K562 (cell line): ENCODE measurements around the gene DNASE1L1. TPM values are rescaled to one million over a fixed set of nuclear protein-coding genes. Genes with fewer than 3 reads are reported as not detected.
A peak's percentile ranks its signal among the peaks of the same experiment; 100 is the strongest.

Experiments used
- CCAR2 ChIP-seq: fragments of 200-400 bp; formaldehyde crosslinking; IDR thresholded peaks from 2 replicates; pipeline ENCODE4 v1.6.1; 2017; ENCODE audit warnings: mild to moderate bottlenecking, low read depth, low read length
- DPF2 ChIP-seq: fragments of 450-650 bp; IDR thresholded peaks from 2 replicates; pipeline ENCODE4 v1.6.1; 2016
- E2F3 ChIP-seq: fragments of 250-450 bp; sonication (Bioruptor Pico); IDR thresholded peaks from 2 replicates; pipeline ENCODE4 v1.4.0; 2020; ENCODE audit warnings: mild to moderate bottlenecking
- IRF9 ChIP-seq: fragments of 450-650 bp; IDR thresholded peaks from 2 replicates; pipeline ENCODE4 v1.6.1; 2016; ENCODE audit warnings: missing biosample characterization, missing genetic modification characterization
- KDM2B ChIP-seq: fragments of 250-450 bp; sonication (Bioruptor Pico); IDR thresholded peaks from 2 replicates; pipeline ENCODE4 v1.8.0; 2021; ENCODE audit warnings: mild to moderate bottlenecking, moderate library complexity
- POLR2B ChIP-seq: fragments of 450-650 bp; IDR thresholded peaks from 2 replicates; pipeline ENCODE4 v1.6.1; 2018; ENCODE audit warnings: low read depth; ENCODE audit not compliant: partially characterized antibody
- PREB ChIP-seq: sonication (generic); formaldehyde crosslinking; IDR thresholded peaks from 2 replicates; pipeline ENCODE4 v1.8.1; 2023; ENCODE audit warnings: mild to moderate bottlenecking, missing genetic modification reagents
- PURB ChIP-seq: sonication (generic); formaldehyde crosslinking; IDR thresholded peaks from 2 replicates; pipeline ENCODE4 v1.9.0; 2021; ENCODE audit warnings: low read depth, mild to moderate bottlenecking, missing genetic modification reagents
- RBM14 ChIP-seq: fragments of 200-400 bp; formaldehyde crosslinking; IDR thresholded peaks from 2 replicates; pipeline ENCODE4 v1.6.1; 2018; ENCODE audit warnings: low read depth, mild to moderate bottlenecking, low read length, moderate library complexity, borderline replicate concordance; ENCODE audit not compliant: insufficient read depth
- SFPQ ChIP-seq: fragments of 200-400 bp; formaldehyde crosslinking; IDR thresholded peaks from 2 replicates; pipeline ENCODE4 v1.6.1; 2017; ENCODE audit warnings: mild to moderate bottlenecking, low read depth, low read length, moderate library complexity
- ZBTB33 ChIP-seq: sonication (generic); formaldehyde crosslinking; IDR thresholded peaks from 2 replicates; pipeline ENCODE4 v1.8.1; 2023; ENCODE audit warnings: mild to moderate bottlenecking, missing genetic modification reagents
- ZKSCAN8 ChIP-seq: fragments of 200-800 bp; sonication (Bioruptor generic); IDR thresholded peaks from 2 replicates; pipeline ENCODE4 v1.6.1; 2016; ENCODE audit warnings: missing genetic modification characterization, missing compliant biosample characterization
- ZNF431 ChIP-seq: sonication (generic); formaldehyde crosslinking; IDR thresholded peaks from 2 replicates; pipeline ENCODE4 v1.8.0; 2022; ENCODE audit warnings: mild to moderate bottlenecking, missing genetic modification reagents
- polyA plus RNA-seq, 8 experiments: library from polyadenylated mRNA; depleted of rRNA in 4 of 8; stranded (reverse) in 5 of 8; unstranded in 3 of 8; fragments of >200 nt; fragmentation: Nextera tagmentation in 2 of 8; fragmentation: Illumina TruSeq in 1 of 8; extraction: Ambion mirVana in 2 of 8; extraction: Trizol in 1 of 8; gene quantifications; 2 replicates each; pipeline versions ENCODE4 v1.2.1 to v1.2.3, GENCODE V29; 2011 to 2014; ENCODE audit warnings: inconsistent platforms in 1 of 8, missing spikeins in 1 of 8
- total RNA-seq, 7 experiments: library from RNA; depleted of rRNA in 6 of 7; stranded (reverse); fragments of >200 nt in 6 of 7; fragmentation: Illumina TruSeq in 2 of 7; extraction: Trizol in 2 of 7; gene quantifications; 2 replicates each; pipeline versions ENCODE4 v1.2.1 to v1.2.3, GENCODE V29; 2011 to 2021; ENCODE audit warnings: low replicate concordance in 1 of 7
- TF ChIP-seq, protein P1 (sequence below): sonication (generic); formaldehyde crosslinking; IDR thresholded peaks from 2 replicates; pipeline ENCODE4 v1.8.0; 2022; ENCODE audit warnings: mild to moderate bottlenecking, missing genetic modification reagents
- TF ChIP-seq, protein P2 (sequence below), 3 experiments: fragments of 200-800 bp in 1 of 3; fragments of 250-450 bp in 1 of 3; fragments of 450-650 bp in 1 of 3; sonication (Bioruptor Pico) in 1 of 3; sonication (Bioruptor generic) in 1 of 3; formaldehyde crosslinking in 1 of 3; IDR thresholded peaks; 2 replicates each; pipeline versions ENCODE4 v1.6.1 to v1.8.0; 2016 to 2022; ENCODE audit warnings: mild to moderate bottlenecking in 2 of 3, missing genetic modification characterization in 2 of 3, missing compliant biosample characterization in 1 of 3, moderate library complexity in 1 of 3

Gene DNASE1L1
- total and polyA plus RNA-seq, 9 of the 15 experiments (the other 6 are each of a cell fraction or from before 2014, with no cell fraction given): 0.73 to 12.6 (median 7.9) TPM

DNA sequence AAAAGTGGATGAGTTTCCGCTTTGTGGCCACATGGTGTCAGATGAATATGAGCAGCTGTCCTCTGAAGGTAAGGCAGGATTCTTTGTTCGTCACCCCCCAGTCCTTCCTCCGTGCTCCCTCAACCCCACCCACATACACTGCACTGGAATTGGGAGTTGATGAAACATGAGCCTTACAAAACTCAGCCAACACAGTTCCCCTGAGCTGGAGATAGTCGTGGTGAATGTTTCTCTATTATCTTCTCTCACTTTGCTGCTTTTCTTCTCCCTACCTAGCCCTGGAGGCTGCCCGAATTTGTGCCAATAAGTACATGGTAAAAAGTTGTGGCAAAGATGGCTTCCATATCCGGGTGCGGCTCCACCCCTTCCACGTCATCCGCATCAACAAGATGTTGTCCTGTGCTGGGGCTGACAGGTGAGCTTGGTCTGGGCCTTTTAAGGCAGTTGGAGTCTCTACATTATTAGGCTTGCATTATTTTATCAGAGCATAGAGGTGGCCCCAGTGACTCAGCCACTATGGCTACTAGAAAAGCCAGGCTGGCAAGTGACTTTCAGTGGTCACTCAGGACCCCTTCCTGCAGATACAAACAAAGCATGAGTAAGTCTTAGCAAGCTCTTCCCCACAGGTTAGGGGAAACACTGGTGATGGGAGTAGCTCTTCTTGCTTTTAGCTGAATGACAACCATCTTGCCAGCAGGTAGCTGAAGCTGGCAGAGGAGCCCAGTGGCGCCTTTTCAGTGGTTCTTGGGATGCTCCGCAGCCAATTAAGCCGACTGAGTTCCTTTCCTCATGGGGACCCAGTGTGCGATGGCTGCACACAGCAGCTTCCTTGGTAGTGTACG, 9.3 kb downstream of the DNASE1L1 start (continued):
- peak; percentile 3 for TF ChIP-seq POLR2B
- no peak for TF ChIP-seq ZBTB33 (CRISPR knock-in tag)
- no peak for TF ChIP-seq PURB
- TF ChIP-seq SFPQ: no peak
- TF ChIP-seq, protein P1, sequence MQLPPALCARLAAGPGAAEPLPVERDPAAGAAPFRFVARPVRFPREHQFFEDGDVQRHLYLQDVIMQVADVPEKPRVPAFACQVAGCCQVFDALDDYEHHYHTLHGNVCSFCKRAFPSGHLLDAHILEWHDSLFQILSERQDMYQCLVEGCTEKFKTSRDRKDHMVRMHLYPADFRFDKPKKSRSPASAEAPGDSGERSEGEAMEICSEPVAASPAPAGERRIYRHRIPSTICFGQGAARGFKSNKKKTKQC: no peak; the same call in 1 of the 2 replicates
- 0 out of 2 replicates have a peak, but pooled peaks have one; percentile 47 for TF ChIP-seq PREB
- peak; percentile 2; the same call in 1 of the 2 replicates for TF ChIP-seq ZKSCAN8 (CRISPR knock-in tag)
- 0 out of 2 replicates have a peak, but pooled peaks have one; percentile 35 for TF ChIP-seq ZNF431
- no peak for TF ChIP-seq IRF9 (tag)
- TF ChIP-seq E2F3: no peak
- TF ChIP-seq RBM14: no peak
- no peak for TF ChIP-seq CCAR2
- TF ChIP-seq KDM2B: no peak
- TF ChIP-seq DPF2: no peak
- TF ChIP-seq, protein P2, sequence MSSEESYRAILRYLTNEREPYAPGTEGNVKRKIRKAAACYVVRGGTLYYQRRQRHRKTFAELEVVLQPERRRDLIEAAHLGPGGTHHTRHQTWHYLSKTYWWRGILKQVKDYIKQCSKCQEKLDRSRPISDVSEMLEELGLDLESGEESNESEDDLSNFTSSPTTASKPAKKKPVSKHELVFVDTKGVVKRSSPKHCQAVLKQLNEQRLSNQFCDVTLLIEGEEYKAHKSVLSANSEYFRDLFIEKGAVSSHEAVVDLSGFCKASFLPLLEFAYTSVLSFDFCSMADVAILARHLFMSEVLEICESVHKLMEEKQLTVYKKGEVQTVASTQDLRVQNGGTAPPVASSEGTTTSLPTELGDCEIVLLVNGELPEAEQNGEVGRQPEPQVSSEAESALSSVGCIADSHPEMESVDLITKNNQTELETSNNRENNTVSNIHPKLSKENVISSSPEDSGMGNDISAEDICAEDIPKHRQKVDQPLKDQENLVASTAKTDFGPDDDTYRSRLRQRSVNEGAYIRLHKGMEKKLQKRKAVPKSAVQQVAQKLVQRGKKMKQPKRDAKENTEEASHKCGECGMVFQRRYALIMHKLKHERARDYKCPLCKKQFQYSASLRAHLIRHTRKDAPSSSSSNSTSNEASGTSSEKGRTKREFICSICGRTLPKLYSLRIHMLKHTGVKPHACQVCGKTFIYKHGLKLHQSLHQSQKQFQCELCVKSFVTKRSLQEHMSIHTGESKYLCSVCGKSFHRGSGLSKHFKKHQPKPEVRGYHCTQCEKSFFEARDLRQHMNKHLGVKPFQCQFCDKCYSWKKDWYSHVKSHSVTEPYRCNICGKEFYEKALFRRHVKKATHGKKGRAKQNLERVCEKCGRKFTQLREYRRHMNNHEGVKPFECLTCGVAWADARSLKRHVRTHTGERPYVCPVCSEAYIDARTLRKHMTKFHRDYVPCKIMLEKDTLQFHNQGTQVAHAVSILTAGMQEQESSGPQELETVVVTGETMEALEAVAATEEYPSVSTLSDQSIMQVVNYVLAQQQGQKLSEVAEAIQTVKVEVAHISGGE (CRISPR knock-in tag; IDR thresholded peaks at IDR 0.05): no peak
